ENCODE data around the gene C18orf54.

DNA sequence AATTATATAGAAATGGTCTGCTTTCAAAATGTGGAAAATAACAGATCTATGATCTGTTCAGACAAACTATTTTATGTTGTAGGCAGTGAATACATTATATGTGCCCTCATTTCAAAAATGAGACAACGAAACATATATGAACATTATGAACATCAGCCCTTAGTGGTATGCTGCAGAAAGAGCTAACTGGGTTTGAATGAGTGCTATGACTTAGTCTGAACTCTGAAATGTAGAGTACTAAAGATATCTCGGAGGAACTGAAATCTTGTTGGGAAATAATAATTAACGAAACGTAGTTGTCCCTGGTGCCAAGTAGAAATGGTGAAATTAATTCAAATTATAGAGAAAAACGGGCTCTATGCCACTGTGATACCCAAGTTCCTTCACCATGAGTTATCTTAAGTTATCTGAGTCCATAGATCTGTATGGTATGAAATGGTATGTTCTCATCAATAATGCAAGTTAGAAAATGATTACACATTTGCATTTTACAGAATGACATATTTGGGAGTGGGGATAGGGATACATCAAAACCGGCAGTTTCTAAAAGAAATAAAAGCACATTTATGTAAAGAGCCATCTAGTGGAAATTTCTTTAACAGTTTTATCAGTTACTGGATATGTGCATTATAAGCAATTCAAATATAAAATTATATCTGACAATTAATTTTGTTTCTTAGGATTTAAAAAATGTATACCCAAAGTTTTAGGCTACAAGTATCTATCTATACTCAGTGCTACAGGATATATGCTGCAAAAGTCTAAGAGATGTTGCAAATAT, 26.7 kb upstream of the C18orf54 start:
- TF ChIP-seq, protein P1, sequence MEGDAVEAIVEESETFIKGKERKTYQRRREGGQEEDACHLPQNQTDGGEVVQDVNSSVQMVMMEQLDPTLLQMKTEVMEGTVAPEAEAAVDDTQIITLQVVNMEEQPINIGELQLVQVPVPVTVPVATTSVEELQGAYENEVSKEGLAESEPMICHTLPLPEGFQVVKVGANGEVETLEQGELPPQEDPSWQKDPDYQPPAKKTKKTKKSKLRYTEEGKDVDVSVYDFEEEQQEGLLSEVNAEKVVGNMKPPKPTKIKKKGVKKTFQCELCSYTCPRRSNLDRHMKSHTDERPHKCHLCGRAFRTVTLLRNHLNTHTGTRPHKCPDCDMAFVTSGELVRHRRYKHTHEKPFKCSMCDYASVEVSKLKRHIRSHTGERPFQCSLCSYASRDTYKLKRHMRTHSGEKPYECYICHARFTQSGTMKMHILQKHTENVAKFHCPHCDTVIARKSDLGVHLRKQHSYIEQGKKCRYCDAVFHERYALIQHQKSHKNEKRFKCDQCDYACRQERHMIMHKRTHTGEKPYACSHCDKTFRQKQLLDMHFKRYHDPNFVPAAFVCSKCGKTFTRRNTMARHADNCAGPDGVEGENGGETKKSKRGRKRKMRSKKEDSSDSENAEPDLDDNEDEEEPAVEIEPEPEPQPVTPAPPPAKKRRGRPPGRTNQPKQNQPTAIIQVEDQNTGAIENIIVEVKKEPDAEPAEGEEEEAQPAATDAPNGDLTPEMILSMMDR (IDR thresholded peaks at IDR 0.05) = no peak
- TF ChIP-seq POLR2A (IDR thresholded peaks at IDR 0.05) = no peak
